ENCODE measurements around the gene SLC43A1. TPM values are rescaled to one million over a fixed set of nuclear protein-coding genes. Genes with fewer than 3 reads are reported as not detected.

SLC43A1 gene
- total RNA-seq, 2 donors from 2014 or later = 8.4 to 9.1 TPM

DNA sequence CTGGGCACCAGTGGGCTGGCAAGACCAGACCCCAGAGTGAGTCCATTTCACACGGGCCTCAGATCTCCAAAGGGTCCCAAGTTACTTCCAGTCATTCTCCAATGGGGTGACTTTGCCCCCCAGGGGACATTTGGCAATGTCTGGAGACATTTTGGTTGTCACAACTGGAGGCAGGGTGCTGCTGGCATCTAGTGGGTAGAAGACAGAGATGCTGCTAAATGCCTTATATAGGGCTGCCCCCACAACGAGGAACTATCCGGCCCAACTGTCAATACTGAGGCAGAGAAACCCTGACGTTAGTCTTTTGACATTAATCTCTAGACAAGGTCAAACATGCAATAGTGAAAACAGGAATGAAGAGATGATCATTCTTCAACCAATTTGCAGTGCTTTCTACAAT is 48.8 kb downstream of the SLC43A1 start:
- H3K27ac ChIP-seq (ENCODE audit: low read depth, low read length) = no peak overlapping the region
- H3K4me3 Mint-ChIP-seq = no peak overlapping the region
- WGBS, 2 experiments (ENCODE audit: insufficient coverage in 1 of 2, insufficient read length in 1 of 2) = 85 to 93% methylated on average over 4 of the region's 4 CpGs
- H3K4me1 ChIP-seq (ENCODE audit: control insufficient read depth, insufficient read depth, low read length) = peaks cover 3% of the 10 kb centered on the region
- no peak overlapping the region for H3K9ac ChIP-seq (ENCODE audit: extremely low read depth, low read length, poor library complexity, severe bottlenecking)
- H3K9me3 ChIP-seq (ENCODE audit: control insufficient read depth, low read length) = no peaks in the 10 kb centered on the region
- H3K4me1 Mint-ChIP-seq = peaks cover 11% of the 10 kb centered on the region
- no peaks in the 10 kb centered on the region for H3K9me3 Mint-ChIP-seq
- DNase-seq = no peak
- H3K27ac Mint-ChIP-seq = no peak overlapping the region
- H3K27me3 Mint-ChIP-seq (ENCODE audit: insufficient read depth) = peaks cover 81% of the 10 kb centered on the region
- H3K27me3 ChIP-seq (ENCODE audit: control insufficient read depth, insufficient read depth, low read length, poor library complexity, severe bottlenecking) = peaks cover 91% of the 10 kb centered on the region
- H3K36me3 ChIP-seq (ENCODE audit: control insufficient read depth, insufficient read depth, low read length) = no peaks in the 10 kb centered on the region
- TF ChIP-seq, protein P1, sequence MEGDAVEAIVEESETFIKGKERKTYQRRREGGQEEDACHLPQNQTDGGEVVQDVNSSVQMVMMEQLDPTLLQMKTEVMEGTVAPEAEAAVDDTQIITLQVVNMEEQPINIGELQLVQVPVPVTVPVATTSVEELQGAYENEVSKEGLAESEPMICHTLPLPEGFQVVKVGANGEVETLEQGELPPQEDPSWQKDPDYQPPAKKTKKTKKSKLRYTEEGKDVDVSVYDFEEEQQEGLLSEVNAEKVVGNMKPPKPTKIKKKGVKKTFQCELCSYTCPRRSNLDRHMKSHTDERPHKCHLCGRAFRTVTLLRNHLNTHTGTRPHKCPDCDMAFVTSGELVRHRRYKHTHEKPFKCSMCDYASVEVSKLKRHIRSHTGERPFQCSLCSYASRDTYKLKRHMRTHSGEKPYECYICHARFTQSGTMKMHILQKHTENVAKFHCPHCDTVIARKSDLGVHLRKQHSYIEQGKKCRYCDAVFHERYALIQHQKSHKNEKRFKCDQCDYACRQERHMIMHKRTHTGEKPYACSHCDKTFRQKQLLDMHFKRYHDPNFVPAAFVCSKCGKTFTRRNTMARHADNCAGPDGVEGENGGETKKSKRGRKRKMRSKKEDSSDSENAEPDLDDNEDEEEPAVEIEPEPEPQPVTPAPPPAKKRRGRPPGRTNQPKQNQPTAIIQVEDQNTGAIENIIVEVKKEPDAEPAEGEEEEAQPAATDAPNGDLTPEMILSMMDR (conservative IDR thresholded peaks at IDR 0.05) = no peak
- H3K4me3 ChIP-seq (ENCODE audit: low read length) = no peak overlapping the region
- no peaks in the 10 kb centered on the region for H3K36me3 Mint-ChIP-seq (ENCODE audit: low read depth)

DNA sequence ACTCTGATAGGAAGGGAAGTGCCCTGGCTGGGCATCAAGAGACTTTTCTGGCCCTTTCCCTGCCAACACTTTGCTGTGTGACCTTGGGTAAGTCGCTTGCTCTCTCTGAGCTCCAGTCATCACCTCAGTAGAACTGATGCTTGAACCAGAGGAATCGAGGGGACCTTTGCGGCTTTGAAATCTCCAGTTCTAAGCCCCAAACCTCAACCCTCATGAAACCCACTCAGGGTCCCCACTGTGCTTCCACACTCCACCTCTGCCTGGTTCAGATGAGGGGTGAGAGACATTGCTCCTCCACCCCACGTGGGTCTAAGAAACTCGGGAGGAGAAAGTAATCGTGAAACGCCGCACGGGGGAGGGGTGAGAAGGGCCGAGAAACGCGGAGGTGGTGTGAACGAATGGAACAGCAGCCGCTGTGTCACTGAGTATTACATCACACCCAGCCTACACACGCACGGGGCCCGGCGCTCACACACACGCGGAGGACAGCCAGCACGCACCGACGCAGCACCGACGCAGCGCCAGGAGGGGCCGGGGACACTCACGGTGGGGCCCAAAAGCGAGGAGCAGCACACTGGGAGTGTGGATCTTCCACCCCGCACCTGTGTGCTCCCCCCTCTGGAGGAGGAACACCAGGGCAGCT is 50.8 kb downstream of the SLC43A1 start:
- H3K36me3 ChIP-seq (ENCODE audit: control insufficient read depth, insufficient read depth, low read length) = no peaks in the 10 kb centered on the region
- peaks cover 3% of the 10 kb centered on the region for H3K4me1 ChIP-seq (ENCODE audit: control insufficient read depth, insufficient read depth, low read length)
- H3K27me3 ChIP-seq (ENCODE audit: control insufficient read depth, insufficient read depth, low read length, poor library complexity, severe bottlenecking) = peaks cover 96% of the 10 kb centered on the region
- H3K9ac ChIP-seq (ENCODE audit: extremely low read depth, low read length, poor library complexity, severe bottlenecking) = no peak overlapping the region
- Mint-ChIP-seq H3K27ac (no peak overlapping the region), H3K4me1 (peaks cover 14% of the 10 kb centered on the region), H3K27me3 (ENCODE audit: insufficient read depth) (peaks cover 88% of the 10 kb centered on the region), H3K9me3 (no peaks in the 10 kb centered on the region), H3K4me3 (no peak overlapping the region), H3K36me3 (ENCODE audit: low read depth) (no peaks in the 10 kb centered on the region)
- WGBS, 2 experiments (ENCODE audit: insufficient coverage in 1 of 2, insufficient read length in 1 of 2) = 75 to 76% methylated on average over 12 to 30 of the region's 30 CpGs
- H3K9me3 ChIP-seq (ENCODE audit: control insufficient read depth, low read length) = no peaks in the 10 kb centered on the region
- DNase-seq = peak; percentile 51
- TF ChIP-seq, protein P1 (conservative IDR thresholded peaks at IDR 0.05) = no peak
- H3K4me3 ChIP-seq (ENCODE audit: low read length) = no peak overlapping the region
- no peak overlapping the region for H3K27ac ChIP-seq (ENCODE audit: low read depth, low read length)

DNA sequence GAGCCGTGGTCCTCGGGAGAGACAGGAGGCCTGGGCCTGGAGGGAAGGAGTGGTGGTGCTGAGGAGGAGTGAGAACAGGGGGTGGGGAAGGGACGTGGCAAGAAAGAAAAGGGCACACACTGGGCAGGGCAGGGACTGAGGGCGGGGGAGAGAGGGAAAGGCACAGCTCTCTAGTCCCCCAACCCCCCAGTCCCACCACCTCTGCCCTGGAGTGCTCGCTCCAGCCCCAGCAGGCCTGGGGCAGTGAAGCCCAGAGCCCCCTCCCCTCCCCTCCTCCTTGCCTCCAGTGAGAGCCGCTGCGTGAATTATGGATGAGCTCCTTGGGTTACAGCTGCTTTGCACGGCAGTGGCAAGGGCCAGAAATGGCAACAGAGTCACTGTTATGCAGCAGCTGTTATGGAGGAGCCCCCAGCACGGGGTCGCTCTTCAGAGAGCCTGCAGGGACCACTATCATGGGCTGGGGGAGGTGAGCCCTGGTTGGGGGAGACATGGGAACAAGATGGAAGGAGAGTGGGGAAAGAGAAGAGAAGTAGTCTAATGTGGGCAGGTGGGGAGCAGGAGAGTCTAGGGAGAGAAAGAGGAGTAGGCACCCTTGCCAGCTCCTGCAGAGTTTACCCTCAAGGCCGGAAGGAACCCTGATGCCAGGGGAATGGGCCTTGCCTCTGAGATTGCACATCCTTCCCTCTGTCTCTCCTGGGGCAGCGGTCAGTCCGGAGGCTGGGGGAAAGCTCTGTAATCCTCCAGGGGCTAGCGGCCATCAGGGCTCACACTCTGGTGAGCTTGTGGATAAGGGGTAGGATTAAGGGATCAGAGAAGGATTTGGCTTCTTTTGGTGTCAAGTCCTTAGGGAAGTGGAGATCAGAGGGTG is 51.6 kb downstream of the SLC43A1 start:
- no peaks in the 10 kb centered on the region for H3K9me3 Mint-ChIP-seq
- peak; percentile 46 for DNase-seq
- H3K36me3 Mint-ChIP-seq (ENCODE audit: low read depth) = no peaks in the 10 kb centered on the region
- TF ChIP-seq, protein P1 (conservative IDR thresholded peaks at IDR 0.05) = no peak
- H3K27ac ChIP-seq (ENCODE audit: low read depth, low read length) = peak overlapping the region; percentile 63
- H3K4me3 ChIP-seq (ENCODE audit: low read length) = no peak overlapping the region
- H3K4me1 ChIP-seq (ENCODE audit: control insufficient read depth, insufficient read depth, low read length) = peaks cover 3% of the 10 kb centered on the region
- peaks cover 92% of the 10 kb centered on the region for H3K27me3 Mint-ChIP-seq (ENCODE audit: insufficient read depth)
- no peak overlapping the region for H3K4me3 Mint-ChIP-seq
- H3K27me3 ChIP-seq (ENCODE audit: control insufficient read depth, insufficient read depth, low read length, poor library complexity, severe bottlenecking) = peaks cover 96% of the 10 kb centered on the region
- no peak overlapping the region for H3K9ac ChIP-seq (ENCODE audit: extremely low read depth, low read length, poor library complexity, severe bottlenecking)
- H3K36me3 ChIP-seq (ENCODE audit: control insufficient read depth, insufficient read depth, low read length) = no peaks in the 10 kb centered on the region
- H3K27ac Mint-ChIP-seq = no peak overlapping the region
- no peaks in the 10 kb centered on the region for H3K9me3 ChIP-seq (ENCODE audit: control insufficient read depth, low read length)
- peaks cover 19% of the 10 kb centered on the region for H3K4me1 Mint-ChIP-seq
- WGBS, 2 experiments (ENCODE audit: insufficient coverage in 1 of 2, insufficient read length in 1 of 2) = 40 to 49% methylated on average over 4 to 14 of the region's 14 CpGs

Data from endodermal cell (in vitro differentiated cells).